RWPE2 (cell line): ENCODE results near the gene RHEX.

Experiments used
- ATAC-seq: fragments of 200-7000 bp; cut with Tn5 transposase; 3 replicates; pipeline ENCODE4 v1.9.1; 2021; ENCODE audit warnings: low read depth
- DNase-seq: peaks from one replicate; pipeline ENCODE4 v3.0.0-alpha.2; 2020; ENCODE audit warnings: low spot score
- H3K27ac ChIP-seq: fragments of 450-650 bp; 2 replicates; pipeline ENCODE4 v1.5.1; 2017; ENCODE audit warnings: mild to moderate bottlenecking; ENCODE audit not compliant: poor library complexity, severe bottlenecking
- H3K27me3 ChIP-seq: fragments of 250-450 bp; sonication (Bioruptor Pico); 2 replicates; pipeline ENCODE4 v1.5.1; 2021; ENCODE audit warnings: mild to moderate bottlenecking, moderate library complexity; ENCODE audit not compliant: insufficient read depth, poor library complexity, severe bottlenecking
- H3K36me3 ChIP-seq: fragments of 250-450 bp; sonication (Bioruptor Pico); 2 replicates; pipeline ENCODE4 v1.5.1; 2020; ENCODE audit warnings: low read depth, mild to moderate bottlenecking, moderate library complexity
- H3K4me1 ChIP-seq: fragments of 250-450 bp; sonication (Bioruptor Pico); 2 replicates; pipeline ENCODE4 v1.5.1; 2021; ENCODE audit warnings: mild to moderate bottlenecking, moderate library complexity; ENCODE audit not compliant: insufficient read depth, poor library complexity, severe bottlenecking
- H3K4me3 ChIP-seq: fragments of 250-450 bp; sonication (Bioruptor Pico); 2 replicates; pipeline ENCODE4 v1.5.1; 2021; ENCODE audit warnings: mild to moderate bottlenecking, moderate library complexity; ENCODE audit not compliant: severe bottlenecking
- H3K9me3 ChIP-seq: fragments of 250-450 bp; sonication (Bioruptor Pico); 2 replicates; pipeline ENCODE4 v1.5.1; 2021; ENCODE audit warnings: mild to moderate bottlenecking, moderate library complexity; ENCODE audit not compliant: severe bottlenecking
- TF ChIP-seq, protein P1 (sequence below): fragments of 450-650 bp; IDR thresholded peaks from one replicate; pipeline ENCODE4 v1.5.1; 2017; ENCODE audit warnings: mild to moderate bottlenecking, moderate library complexity; ENCODE audit not compliant: poor library complexity, severe bottlenecking

Gene RHEX

DNA sequence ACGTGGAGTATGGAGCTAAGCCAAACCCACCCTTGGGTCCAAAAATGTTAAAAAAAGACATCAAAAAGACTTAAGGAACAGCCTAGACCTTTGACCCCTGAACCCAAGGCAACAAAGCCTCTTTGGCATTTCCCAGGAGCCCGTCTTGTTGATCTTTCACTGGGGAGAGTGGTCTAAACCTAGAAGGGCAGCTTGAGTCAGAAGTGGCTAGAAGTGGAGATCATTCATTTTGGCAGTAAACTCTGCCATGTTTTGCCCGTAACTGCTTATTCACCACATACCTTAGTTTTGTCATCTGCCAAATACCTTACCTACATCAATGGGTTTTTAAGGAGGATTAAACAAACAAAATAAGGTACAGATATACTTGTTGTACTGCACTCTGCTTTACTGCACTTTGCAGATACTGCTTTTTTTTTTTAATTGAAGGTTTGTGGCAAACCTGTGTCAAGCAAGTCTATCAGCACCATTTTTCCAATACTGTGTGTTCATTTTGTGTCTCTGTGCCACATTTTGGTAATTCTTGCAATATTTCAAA lies 27.6 kb upstream of the RHEX start:
- no peak overlapping the region for H3K4me3 ChIP-seq
- no peaks in the 10 kb centered on the region for H3K27me3 ChIP-seq
- H3K27ac ChIP-seq = peak overlapping the region; percentile 19
- TF ChIP-seq, protein P1, sequence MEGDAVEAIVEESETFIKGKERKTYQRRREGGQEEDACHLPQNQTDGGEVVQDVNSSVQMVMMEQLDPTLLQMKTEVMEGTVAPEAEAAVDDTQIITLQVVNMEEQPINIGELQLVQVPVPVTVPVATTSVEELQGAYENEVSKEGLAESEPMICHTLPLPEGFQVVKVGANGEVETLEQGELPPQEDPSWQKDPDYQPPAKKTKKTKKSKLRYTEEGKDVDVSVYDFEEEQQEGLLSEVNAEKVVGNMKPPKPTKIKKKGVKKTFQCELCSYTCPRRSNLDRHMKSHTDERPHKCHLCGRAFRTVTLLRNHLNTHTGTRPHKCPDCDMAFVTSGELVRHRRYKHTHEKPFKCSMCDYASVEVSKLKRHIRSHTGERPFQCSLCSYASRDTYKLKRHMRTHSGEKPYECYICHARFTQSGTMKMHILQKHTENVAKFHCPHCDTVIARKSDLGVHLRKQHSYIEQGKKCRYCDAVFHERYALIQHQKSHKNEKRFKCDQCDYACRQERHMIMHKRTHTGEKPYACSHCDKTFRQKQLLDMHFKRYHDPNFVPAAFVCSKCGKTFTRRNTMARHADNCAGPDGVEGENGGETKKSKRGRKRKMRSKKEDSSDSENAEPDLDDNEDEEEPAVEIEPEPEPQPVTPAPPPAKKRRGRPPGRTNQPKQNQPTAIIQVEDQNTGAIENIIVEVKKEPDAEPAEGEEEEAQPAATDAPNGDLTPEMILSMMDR = no peak
- ATAC-seq = peak; percentile 49; the same call in 1 of the 3 replicates
- peaks cover 14% of the 10 kb centered on the region for H3K4me1 ChIP-seq
- DNase-seq = no peak
- no peaks in the 10 kb centered on the region for H3K9me3 ChIP-seq
- H3K36me3 ChIP-seq = no peaks in the 10 kb centered on the region

DNA sequence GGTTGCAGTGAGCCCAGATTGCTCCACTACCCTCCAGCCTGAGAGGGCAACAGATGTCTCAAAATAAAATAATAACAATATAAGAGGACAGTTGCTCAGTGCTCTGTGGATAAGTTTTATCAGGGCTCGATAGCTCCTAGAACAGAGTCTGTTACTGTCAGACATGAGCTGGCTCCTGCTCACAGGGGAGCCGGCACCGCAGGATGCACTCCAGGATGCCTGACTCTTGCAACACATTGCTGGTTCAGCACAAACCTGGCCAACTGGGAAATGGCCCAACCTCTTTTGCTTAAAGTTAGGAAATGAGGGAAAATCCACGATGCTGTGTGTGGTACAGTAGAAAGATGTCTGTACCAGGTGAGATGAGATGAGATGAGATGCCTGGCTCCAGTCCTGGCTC lies 23.5 kb upstream of the RHEX start:
- DNase-seq (no peak), ATAC-seq (peak; percentile 61)
- TF ChIP-seq, protein P1 = no peak
- Histone ChIP-seq H3K4me3 (no peak overlapping the region), H3K4me1 (no peaks in the 10 kb centered on the region), H3K27ac (no peak overlapping the region), H3K9me3 (no peaks in the 10 kb centered on the region), H3K27me3 (no peaks in the 10 kb centered on the region), H3K36me3 (no peaks in the 10 kb centered on the region)

DNA sequence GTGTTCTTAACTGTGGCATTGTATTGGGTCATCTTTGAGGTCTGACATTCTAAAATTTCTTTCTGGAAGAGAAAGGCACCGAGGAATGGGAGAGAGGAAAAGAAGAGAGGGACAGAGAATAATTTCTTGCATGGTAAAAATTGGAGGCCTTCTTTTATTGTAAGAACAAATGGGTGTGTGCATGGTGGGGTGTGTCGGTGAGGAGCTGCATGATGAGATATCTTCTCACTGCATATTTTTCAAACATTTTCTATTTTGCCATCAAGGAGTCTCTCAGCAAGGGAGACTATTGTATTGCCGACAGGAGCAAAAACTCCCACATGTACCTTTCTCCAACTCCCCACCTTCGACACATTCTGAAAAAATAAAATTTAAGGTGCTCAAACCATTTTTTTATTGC lies 22.8 kb upstream of the RHEX start:
- no peaks in the 10 kb centered on the region for H3K36me3 ChIP-seq
- H3K27me3 ChIP-seq = no peaks in the 10 kb centered on the region
- DNase-seq (no peak), ATAC-seq (no peak)
- H3K4me1 ChIP-seq = no peaks in the 10 kb centered on the region
- H3K27ac ChIP-seq = no peak overlapping the region
- no peak overlapping the region for H3K4me3 ChIP-seq
- no peaks in the 10 kb centered on the region for H3K9me3 ChIP-seq
- TF ChIP-seq, protein P1 = no peak

DNA sequence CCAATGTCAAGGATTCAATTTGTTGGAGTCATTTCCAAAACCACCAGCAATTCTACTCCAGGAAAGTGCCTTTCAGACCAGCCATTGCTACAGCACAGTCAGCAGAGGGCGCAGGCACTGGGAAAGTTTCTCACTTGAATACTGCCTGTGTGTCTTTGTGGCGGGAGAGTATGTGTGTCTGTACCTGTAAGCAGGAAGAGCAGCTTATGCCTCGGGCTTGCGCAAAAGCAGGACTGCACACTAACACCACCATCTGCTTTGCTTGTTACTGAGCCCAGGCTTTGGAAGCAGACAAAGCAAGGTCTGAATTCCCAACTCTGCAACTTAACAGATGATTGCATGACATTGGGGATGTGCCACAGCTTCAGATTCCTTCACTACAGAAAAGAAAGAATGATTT lies 22.3 kb upstream of the RHEX start:
- Histone ChIP-seq H3K9me3 (no peaks in the 10 kb centered on the region), H3K27me3 (no peaks in the 10 kb centered on the region), H3K27ac (no peak overlapping the region), H3K36me3 (no peaks in the 10 kb centered on the region), H3K4me3 (no peak overlapping the region), H3K4me1 (no peaks in the 10 kb centered on the region)
- ATAC-seq = peak; percentile 96
- TF ChIP-seq, protein P1 = peak; percentile 91
- peak; percentile 79 for DNase-seq

DNA sequence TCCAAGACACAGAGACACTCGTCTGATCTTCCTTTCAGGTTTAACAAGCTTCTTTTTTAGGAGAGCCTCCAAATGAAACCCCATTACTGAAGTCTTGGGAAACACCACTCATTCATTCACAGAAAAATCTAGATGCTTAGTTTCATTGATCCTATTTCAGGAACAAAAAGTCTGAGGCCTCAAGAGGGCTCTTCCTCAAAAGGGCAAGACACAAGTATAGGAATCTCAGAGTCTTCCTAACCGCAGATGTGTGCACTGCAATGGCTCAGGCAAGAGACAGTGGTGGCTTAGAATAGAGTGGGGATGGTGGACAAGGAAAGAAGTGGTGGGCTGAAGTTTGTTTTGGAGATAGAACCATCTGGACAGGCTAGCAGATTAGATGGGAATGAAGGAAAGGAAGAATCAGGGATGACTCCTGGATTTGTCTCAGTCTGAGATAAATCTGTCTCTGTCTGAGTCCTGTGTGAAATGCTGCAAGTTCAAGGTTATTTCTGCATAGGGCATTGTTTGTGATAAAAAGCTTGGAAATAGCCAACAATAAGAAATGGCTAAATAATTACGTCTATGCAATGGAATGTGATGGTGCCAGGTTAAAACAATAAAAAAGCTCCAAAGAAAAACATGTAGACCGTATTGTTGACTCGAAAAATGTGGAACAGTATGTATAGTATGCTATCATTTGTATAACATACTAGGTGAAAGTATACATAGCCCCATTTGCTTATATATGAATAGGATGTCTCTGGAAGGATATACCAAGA lies 20.4 kb upstream of the RHEX start:
- DNase-seq (no peak), ATAC-seq (no peak)
- no peaks in the 10 kb centered on the region for H3K9me3 ChIP-seq
- TF ChIP-seq, protein P1 = no peak
- no peak overlapping the region for H3K27ac ChIP-seq
- no peaks in the 10 kb centered on the region for H3K27me3 ChIP-seq
- H3K4me1 ChIP-seq = no peaks in the 10 kb centered on the region
- H3K4me3 ChIP-seq = no peak overlapping the region
- H3K36me3 ChIP-seq = no peaks in the 10 kb centered on the region
